Activated naive CD4-positive, alpha-beta T cell treated with Interleukin-2 at 50 U/mL for 16 hours (primary cell): ENCODE results near the gene PRF1.
"Not testable (repeated sequence)": the region's sequence is repeated elsewhere in the genome, so short reads cannot be mapped to it uniquely, and the experiment has no call there.

Source experiments
- DNase-seq: peaks from one replicate; pipeline ENCODE4 v3.0.0-alpha.2; 2020

PRF1 gene

DNA sequence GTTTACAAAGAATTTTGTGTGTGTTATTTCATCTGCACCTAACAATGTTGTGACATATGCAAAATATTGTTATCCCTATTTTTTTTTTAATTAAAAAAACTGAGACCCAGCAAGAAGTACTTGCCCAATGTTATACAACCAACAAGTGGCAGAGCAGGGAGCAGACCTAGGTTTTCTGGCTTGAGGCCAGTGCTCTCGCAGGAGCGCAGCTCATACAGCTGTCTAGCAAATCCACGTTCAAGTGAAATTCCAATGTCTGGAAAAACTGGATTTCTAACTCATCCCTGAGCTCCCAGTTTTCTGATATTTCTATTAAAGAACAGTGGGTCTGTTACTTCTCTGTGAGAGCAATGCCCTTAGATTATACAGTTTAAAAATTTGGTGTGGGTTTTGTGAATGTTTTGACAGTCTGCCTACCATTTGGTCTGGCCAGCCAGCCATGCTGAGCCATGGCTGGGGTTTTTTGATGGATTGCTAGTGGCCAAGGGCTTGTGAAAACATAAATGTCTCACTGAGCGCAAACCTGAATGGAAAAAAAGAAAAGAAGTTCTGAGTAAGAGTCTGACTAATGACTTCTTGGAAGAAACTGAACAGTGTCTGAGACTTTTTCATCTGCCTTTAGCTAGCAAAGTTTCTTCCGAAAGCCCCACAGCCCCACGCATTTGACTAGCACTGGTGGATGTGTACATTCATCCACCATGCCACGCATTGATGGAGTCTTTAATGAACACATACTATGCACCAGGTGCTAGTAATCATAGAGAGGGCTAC lies 15.4 kb upstream of the PRF1 start:
- DNase-seq, result peak; percentile 23

DNA sequence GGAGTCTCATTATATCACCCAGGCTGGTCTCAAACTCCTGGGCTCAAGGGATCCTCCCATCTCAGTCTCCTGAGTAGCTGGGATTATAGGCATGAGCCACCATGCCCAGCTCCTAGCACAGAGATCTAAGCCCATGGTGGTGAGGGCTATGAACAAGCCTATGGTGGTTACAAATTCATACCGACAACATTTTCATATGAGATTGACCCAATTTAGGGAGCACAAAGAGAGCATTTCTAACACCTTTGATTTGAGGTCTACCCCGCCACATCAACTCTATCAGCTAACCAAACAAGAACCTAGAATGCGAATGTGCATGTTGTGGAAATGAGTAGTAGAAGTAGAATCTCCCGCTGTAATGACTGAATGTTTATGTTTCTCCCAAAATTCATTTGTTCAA lies 14.2 kb upstream of the PRF1 start:
- DNase-seq, result no peak

DNA sequence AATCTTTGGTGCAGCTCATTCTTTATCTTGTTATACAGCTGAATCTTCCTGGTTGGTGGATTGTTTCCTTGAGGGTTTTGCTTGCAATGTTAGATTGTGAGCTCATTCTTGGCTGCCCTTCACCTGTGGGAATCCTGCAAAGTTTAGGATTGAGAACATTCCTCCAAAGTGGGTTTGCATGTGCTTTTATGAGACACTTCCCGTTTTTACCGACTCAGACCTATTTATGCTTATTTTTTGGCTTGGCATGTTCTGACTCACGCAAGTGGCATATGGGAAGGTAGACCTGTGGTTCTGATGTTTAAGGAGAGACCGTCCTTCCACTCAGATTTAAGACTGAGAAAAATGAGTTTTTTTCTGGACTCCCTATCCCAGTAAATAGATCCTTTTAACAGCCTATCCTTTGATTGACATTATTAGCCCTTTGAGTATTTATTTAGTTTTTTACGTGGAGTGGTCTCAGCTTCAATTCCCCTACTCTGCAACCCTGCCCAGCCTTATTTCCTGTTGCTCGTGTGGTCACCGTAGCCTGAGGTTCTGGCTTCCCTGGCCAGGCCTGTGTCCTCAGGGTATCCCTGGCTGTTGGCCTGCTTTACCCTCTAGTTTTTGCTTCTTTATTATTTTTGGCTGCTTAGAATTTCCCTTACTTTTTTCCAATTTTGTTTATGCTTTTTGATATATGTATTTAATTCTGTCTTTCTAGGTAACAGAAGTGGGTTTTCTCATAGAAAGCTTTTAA lies 13.4 kb upstream of the PRF1 start:
- DNase-seq, result no peak

DNA sequence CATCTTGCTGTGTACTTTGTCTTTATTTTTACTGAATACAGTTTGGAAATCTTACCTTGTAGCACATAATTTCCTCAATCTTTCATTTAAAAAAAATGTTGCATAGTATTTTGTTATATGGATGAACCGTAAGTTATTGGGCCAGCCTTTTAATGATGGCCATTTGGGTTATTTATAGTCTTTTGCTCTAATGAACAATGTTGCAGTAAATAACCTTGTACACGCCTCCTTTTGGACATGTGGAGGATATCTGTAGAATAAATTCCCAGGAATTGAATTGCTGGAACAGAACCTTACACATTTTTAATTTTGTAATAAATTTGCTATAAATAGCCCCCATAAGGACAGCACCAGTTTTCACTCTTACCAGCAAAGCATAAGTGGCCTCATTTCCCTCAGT lies 12.7 kb upstream of the PRF1 start:
- DNase-seq, result no peak

DNA sequence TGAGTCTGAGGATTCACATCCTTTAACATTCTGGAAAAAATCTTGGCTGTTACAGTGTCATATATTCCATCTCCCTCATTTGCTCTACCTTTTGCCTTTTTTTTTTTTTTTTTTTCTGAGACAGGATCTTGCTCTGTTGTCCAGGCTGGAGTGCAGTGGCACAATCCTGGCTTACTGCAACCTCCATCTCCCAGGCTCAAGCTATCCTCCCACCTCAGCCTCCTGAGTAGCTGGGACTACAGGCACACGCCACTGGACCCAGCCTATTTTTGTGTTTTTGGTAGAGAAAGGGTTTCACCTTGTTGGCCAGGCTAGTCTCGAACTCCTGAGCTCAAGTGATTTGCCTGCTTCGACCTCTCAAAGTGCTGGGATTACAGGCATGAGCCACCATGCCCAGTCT lies 11.8 kb upstream of the PRF1 start:
- not testable (repeated sequence) for DNase-seq

DNA sequence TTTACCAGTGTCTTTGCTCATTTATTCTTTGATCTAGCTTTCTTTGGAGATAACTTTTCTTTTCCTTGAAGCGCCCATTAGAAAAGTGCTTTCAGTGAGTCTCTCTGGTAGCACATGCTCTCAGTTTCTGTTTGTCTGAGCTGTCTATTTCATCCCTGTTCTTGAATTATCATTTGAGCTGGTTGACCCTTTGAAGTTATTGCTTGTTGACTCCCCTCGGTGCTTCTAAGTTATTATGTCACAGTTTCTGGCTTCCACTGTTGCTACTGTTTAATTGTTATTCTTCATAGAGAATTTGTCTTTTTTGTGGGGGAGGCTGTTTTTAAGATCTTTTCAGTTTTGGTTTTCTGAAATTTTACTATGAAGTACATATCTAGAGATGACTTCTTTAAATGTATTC lies 11.4 kb upstream of the PRF1 start:
- no peak for DNase-seq

DNA sequence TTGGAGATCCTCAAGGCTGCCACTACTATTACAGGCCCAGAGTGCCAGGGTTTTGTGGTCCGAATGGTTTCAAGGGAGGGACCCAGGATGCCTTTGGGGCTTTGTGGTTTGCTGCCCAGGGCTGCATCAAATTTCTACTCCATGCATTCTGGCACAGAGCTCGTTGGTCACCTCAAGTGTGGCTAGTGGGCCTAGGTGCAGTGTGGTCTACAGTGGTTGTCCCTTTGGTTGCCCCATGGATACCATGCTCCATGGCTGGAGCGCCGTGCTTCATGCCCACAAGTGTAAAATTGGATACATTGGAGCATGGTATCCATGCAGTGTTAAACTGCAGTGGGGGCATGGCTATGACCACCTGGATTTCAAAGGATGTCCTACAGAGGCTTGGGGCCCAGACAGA lies 5.4 kb upstream of the PRF1 start:
- DNase-seq, result no peak

DNA sequence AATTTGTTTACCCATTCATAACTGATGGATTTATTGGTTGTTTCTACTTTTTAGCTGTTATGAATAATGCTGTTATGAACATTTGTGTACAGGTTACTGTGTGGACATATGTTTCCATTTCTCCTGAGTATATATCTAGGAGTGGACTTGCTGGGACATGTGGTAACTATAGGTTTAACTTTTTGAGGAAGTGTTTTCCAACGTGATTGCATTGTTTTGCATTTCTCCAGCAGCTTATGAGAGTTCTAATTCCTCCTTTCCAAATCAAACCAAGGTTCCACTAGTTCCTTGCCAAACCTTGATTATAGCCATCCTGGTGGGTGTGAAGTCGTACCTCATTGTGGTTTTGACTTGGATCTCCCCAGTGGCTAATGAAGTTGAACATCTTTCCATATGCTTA lies 2.6 kb upstream of the PRF1 start:
- DNase-seq, result no peak

DNA sequence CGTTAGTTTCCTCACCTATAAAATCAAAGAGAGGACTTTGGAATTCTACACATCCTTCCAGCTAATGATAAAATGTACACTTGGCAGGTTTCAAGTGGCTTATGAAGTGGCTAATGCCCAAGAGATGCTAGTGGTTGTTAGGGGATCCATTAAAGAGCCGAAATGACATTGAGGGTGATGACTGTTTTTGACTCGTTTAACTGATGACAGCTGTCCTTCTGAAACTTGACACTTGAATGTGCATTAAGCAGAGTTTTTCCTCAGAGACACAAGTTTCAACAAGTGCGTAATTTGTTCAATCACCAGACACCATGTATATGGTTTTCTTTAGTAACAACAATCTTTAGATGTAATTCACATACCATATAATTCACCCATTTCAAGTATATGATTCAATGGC lies 1.6 kb upstream of the PRF1 start:
- DNase-seq, result no peak

DNA sequence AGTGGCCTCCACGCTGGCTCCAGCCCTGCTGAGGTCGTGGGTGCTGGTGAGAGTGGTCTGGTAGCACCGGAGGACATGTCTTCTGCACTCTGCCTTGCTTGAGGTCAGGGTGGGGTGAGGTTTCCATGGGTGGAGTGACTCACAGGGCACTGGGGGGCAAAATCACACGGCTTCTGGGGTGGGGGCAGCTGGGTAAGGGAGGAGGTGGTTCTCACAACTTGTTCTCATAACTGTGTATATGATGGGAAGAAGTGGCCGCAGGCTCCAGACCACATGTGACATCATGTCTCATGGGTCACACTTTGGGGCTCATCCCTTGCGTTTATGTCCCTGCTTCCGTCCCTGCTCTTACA lies 884 bp upstream of the PRF1 start:
- DNase-seq, result peak; percentile 15

DNA sequence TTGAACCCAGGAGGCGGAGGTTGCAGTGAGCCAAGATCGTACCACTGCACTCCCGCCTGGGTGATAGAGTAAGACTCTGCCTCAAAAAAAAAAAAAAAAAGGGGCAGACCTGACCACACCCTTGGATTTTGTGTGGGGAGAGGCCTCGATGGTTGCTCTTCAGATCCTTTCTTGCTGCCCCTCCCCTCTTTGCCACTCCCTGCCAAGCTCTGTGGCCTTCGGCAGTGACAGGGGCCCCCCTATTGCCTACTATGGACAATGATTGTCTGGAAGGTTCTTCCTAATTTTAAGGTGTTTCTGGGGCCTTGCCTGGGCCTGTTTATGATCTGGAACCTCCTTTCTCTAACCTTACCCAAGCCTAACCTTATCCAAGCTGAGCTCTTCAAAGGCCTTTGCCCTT lies 795 bp downstream of the PRF1 start:
- DNase-seq, result no peak

DNA sequence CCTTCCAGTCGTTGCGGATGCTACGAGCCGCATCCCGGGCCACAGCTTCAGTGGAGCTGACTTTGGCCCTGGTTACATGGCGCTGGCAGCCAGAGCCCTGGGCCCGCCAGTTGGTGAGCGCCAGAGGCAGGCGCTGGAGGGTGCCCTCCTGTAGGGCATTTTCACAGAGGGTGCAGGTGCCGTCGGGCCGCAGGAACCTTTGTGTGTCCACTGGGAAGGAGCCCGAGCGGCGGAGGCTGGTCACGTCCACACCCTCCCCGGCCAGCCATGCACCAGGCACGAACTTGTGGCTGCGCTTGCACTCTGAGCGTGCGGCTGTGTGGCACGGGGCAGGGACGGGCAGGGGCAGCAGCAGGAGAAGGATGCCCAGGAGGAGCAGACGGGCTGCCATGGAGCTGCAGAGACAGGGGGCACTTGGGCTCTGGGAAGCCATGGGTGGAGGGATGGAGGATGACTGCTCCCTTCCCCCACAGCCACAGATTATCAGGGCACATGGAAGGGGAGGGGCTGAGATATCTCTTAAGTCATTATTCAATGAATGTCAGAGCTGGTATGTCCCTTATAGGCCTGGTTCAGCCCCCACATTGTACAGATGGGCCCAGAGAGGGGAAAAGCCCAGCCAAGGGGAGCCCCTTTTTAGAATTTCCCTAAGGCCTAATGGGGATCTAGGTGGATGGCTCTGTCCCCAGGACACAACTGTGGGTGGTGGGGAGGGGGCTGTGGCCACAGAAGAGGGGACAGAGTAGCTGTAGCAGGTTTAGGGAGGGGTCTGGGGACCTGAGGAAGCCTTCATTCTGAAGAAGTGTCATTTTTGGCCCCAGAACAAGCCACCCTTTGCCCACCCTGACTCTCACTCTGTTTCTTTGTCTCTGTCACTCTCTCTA lies 1.8 kb downstream of the PRF1 start:
- no peak for DNase-seq

DNA sequence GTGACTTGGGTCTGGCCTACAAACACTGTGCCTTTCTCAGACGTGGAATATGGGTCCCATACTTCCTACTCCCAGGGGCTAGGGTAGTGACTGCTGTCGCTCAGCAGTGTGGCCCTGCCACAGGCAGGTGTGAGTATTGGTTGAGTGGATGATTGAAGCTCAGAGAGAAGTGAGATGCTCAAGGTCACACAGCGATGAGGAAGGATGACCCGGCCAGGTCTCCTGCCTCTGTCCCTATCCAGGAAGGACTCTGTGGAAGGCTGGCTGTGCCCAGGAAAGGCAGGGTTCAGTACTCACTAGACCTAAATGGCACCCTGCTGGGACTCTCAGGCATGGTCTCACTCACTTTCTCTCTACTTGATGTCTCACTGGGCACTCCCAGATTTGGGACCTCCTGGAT lies 2.8 kb downstream of the PRF1 start:
- DNase-seq, result no peak

DNA sequence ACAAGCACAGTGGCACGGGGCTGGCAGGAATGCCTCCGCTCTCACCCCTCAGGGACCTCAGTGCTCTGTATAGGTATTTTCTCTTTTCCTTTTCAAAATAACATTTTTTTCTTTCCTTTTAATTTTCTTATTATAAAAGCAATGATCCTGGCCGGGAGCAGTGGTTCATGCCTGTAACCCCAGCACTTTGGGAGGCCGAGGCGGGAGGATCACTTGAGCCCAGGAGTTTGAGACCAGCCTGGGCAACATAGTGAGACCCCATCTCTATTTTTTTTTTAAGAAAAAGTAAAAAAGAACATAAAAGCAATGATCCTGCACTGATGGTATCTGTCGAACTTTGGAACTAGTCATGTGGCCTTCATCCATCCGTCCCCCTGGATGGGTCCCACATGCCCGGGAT lies 3.2 kb downstream of the PRF1 start:
- no peak for DNase-seq

DNA sequence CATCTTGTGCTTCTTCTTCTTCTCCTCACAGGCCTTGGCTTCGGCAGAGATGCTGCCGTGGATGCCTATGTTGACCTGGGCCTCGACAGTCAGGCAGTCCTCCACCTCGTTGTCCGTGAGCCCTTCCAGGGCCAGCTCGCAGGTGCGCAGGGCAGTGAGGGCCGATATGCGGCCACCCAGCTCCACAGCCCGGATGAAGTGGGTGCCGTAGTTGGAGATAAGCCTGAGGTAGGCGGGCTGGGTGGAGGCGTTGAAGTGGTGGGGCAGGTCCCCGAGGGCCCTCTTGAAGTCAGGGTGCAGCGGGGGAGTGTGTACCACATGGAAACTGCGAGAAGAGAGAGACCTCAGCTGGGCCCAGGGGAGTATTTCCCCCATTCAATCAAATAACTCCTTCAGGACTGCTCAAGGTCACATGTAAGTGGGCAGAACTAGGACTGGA lies 3.7 kb downstream of the PRF1 start:
- DNase-seq, result no peak

DNA sequence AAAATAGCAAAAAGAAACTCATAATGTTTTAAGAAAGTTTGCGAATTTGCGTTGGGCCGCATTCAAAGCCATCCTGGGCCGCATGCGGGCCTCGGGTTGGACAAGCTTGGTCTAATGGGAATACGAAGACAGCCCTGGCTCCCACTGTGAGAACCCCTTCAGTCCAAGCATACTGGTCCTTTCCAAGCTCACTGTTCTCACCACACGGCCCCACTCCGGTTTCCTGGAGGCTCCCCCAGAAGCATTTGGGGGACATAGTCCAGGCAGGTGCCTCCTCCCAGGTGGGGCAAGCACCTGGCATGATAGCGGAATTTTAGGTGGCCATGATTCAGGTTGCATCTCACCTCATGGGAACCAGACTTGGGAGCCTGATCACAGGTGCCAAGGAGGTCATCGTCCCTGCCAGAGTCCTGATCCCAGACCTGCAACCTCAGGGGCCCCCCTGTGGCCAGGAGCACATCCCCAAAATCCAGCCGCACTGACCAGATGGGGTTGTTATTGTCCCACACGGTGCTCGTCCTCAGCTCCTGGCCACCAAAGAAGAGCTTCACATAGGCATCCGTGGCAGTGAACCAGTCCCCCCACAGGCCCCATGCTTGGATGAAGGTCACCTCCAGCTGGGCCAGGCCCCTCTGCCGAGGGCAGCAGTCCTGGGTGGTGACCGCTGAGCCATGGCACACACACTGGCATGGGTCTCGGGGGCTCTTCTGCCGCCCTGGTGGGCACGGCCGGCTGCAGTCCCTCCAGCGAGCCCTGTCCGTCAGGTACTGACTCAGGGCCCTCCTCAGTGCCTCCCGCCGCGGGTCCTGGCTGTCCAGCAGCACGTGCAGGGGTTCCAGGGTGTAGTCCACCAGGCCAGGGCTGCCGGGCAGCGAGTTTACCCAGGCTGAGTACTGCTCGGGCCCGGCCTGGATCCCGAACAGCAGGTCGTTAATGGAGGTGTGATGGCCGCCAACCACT lies 4.4 kb downstream of the PRF1 start:
- DNase-seq, result no peak

DNA sequence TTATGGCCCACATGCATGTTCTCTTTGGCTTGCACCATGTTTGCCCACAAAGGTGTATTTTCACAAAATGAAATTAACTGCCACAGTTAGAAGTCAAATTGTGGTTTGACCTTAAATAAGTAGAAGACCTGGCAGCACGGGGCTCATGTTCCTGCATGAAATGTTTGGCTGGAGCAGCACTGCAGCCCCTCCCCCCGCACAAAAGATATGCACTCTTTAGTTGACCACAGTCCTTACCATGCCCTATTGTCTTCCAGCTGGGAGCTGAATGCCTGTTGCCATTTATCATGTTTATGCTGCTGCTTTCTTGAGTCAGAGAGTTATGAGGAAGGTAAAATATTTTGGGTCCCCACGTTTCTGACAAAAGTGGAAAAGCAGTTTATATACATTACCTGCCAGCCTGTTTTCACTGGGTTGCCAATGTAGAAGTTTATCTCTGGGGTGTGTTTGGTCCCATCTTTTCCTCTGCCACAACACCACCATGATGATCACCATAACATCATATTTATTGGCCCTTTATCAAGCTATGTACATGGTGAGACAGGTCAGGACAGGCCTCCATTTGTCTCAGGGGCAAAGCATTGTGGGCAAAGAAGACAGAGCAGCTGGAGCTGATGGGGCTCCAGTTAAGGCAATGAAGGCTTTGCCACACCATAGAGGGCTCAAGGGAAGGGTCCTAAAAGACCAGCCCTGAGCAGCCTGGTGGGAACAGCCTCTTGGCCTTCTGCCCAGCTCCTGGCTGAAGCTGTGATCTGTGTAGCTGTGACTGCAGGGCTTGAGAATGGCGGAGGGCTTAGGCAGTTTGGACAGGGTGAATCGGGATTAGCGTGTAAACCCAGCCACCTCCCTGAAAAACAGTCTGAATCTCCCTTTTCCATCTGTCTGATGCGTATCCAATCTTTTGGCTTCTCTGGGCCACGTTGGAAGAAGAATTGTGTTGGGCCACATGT lies 5.4 kb downstream of the PRF1 start:
- DNase-seq, result no peak

DNA sequence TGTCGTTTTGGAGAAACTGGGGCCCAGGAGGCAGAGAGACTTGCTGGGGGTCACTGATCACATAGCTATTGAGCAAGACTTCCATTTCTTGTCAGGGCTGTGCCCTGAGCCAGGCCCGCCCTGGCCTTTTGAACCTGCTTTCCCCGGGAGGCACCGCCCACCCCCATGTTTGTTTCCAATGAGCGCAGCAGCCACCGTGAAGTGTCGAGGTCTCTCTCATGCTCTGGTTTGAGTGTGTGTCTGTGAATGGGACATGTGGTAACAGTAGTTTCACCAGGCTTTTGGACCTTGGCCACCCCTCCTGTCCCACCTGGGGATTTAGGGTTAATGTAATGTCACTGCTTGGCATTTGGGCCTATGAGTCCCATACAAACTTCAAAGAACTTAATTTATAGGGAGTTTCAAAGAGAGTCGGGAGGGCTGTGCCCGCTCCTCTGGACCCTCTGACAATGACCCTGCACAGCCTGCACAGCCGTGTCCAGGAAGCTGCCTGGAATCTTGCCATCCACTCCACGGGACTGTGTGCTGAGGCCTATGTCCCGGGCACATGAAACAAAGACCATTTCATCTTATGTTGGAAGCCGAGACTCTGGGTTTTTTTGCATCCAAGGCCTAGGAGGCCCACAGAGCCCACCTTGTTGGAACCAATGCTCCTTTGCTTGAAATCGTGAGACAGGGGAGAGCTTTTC lies 6.3 kb downstream of the PRF1 start:
- no peak for DNase-seq

DNA sequence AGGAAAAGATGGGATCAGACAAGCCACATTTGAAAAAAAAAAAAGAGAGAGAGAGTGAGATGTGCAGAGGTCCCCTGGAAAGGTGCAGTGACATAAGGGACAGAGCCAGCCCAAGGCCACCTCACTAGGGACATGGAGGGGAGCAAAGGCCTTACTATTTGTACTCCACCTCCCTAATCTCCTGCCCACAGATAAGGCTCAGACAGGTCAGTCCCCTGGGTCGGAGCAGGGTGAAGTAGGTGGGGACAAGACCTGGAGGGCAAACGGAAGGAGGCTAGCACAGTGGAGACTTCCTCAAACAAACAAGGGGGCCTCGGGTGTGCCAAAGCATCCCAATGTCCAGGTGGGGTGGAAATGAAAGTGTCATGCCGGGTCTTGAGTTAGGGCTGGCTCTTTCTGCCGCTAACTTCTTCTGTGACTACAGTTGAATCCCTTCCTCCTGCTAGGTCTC lies 7.0 kb downstream of the PRF1 start:
- no peak for DNase-seq

DNA sequence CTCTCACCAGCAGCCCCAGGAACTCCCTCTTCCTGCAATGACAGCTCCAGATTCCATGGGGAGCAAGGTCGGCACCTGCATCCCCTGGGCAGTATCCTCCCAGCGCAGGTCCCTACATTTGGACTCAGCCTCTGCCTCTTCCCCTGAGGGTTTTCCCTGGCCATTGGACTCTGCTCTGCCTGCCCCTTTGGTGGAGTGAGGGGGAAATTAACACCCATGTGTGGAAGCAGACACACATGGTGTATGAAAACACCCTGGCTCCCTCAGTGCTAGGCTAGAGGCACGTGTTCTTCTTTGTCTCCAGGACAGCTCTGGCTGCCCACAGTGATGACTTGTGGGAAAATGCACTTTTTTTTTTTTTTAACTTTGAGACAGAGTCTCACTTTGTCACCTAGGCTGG lies 8.4 kb downstream of the PRF1 start:
- no peak for DNase-seq

DNA sequence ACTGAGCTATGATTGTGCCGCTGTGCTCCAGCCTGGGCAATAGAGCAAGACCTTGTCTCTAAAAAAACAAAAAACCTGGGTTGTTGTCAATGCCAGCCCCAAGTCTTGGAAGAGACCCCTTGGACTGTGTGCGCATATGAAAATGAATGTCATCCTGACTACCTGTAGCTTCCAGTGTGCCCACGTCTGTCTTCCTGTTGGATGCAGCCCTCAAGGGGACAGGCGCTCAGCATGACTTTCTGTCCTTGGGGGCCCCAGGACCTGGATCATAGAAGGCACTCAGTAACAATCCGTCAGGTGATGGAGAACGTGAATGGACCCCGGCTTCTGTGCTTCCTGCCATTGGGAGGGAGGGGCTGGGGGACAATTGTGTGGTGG lies 9.0 kb downstream of the PRF1 start:
- DNase-seq, result no peak
